Measurements from ENCODE around the gene TRA2A. TPM values are rescaled to one million over a fixed set of nuclear protein-coding genes. Genes with fewer than 3 reads are reported as not detected.

TRA2A gene
- total and polyA plus RNA-seq, 2 of the 13 experiments (the other 11 are each of a cell fraction or from before 2014, with no cell fraction given) = 39.1 to 41.6 TPM

DNA sequence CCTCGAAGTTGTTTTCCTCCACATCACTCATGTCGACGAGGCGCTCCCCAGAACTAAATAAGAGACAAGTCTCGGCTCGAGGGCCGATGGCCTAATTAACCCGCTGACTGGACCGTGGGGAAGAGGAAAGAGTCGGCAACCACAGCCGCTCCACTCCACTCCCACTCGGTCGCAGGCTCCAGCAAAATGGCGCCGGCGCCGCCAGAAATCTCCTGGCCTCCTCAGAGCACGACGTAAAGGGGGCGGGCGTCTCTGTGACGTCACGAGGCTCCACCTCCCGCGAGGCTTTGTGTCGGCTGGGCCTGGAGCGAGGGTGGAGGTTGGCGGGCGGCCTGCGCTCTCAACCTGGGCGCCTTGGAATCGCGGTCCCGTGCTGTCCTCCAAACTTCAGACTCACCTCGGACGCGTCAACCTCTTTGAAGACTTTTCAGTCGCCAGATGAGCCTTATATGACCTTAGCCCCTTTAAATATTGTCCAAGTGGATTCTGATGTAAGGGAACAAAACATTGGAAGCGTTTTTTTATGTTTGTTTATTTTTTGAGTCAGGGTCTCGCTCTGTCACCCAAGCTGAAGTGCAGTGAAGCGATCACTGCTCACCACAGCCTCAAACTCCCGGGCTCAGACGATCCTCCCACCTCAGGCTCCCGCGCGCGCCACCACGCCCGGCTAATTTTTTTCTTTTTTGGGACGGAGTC lies at the start of gene TRA2A (continued):
- TF ChIP-seq ZGPAT (CRISPR knock-in tag; IDR thresholded peaks at IDR 0.05) = peak; percentile 90
- no peak for TF ChIP-seq NR3C1 (CRISPR knock-in tag; IDR thresholded peaks at IDR 0.05)
- TF ChIP-seq, protein P1, sequence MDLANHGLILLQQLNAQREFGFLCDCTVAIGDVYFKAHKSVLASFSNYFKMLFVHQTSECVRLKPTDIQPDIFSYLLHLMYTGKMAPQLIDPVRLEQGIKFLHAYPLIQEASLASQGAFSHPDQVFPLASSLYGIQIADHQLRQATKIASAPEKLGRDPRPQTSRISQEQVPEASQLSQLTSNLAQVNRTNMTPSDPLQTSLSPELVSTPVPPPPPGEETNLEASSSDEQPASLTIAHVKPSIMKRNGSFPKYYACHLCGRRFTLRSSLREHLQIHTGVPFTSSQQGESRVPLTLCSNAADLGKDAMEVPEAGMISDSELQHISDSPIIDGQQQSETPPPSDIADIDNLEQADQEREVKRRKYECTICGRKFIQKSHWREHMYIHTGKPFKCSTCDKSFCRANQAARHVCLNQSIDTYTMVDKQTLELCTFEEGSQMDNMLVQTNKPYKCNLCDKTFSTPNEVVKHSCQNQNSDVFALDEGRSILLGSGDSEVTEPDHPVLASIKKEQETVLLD (CRISPR knock-in tag; IDR thresholded peaks at IDR 0.05; ENCODE audit: low read depth) = peak; percentile 58; the same call in 1 of the 2 replicates
- TF ChIP-seq ZNF503 (CRISPR knock-in tag; IDR thresholded peaks at IDR 0.05) = peak; percentile 23; the same call in 1 of the 2 replicates
- no peak for TF ChIP-seq JDP2 (CRISPR knock-in tag; IDR thresholded peaks at IDR 0.05; ENCODE audit: borderline replicate concordance)
- TF ChIP-seq, protein P2, sequence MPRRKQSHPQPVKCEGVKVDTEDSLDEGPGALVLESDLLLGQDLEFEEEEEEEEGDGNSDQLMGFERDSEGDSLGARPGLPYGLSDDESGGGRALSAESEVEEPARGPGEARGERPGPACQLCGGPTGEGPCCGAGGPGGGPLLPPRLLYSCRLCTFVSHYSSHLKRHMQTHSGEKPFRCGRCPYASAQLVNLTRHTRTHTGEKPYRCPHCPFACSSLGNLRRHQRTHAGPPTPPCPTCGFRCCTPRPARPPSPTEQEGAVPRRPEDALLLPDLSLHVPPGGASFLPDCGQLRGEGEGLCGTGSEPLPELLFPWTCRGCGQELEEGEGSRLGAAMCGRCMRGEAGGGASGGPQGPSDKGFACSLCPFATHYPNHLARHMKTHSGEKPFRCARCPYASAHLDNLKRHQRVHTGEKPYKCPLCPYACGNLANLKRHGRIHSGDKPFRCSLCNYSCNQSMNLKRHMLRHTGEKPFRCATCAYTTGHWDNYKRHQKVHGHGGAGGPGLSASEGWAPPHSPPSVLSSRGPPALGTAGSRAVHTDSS (CRISPR knock-in tag; conservative IDR thresholded peaks at IDR 0.05) = 0 out of 2 replicates have a peak, but pooled peaks have one; percentile 64
- 0 out of 2 replicates have a peak, but pooled peaks have one; percentile 76 for TF ChIP-seq ZNF589 (CRISPR knock-in tag; conservative IDR thresholded peaks at IDR 0.05)
- no peak for TF ChIP-seq NCOA5 (CRISPR knock-in tag; IDR thresholded peaks at IDR 0.05)
- TF ChIP-seq NCOR1 (IDR thresholded peaks at IDR 0.05; ENCODE audit: borderline replicate concordance, low read length) = no peak
- TF ChIP-seq ELF3 (CRISPR knock-in tag; IDR thresholded peaks at IDR 0.05) = peak; percentile 29; the same call in 1 of the 2 replicates
- no peak for TF ChIP-seq SATB2 (CRISPR knock-in tag; IDR thresholded peaks at IDR 0.05)
- TF ChIP-seq ARNT (IDR thresholded peaks at IDR 0.05) = no peak
- TF ChIP-seq ATM (IDR thresholded peaks at IDR 0.05; ENCODE audit: borderline replicate concordance) = no peak
- no peak for TF ChIP-seq SRSF9 (IDR thresholded peaks at IDR 0.05; ENCODE audit: borderline replicate concordance, insufficient read depth, low read depth, low read length, poor library complexity, severe bottlenecking)
- TF ChIP-seq HNRNPH1 (optimal IDR thresholded peaks at IDR 0.05; ENCODE audit: low read depth, low read length) = no peak
- TF ChIP-seq, protein P3, sequence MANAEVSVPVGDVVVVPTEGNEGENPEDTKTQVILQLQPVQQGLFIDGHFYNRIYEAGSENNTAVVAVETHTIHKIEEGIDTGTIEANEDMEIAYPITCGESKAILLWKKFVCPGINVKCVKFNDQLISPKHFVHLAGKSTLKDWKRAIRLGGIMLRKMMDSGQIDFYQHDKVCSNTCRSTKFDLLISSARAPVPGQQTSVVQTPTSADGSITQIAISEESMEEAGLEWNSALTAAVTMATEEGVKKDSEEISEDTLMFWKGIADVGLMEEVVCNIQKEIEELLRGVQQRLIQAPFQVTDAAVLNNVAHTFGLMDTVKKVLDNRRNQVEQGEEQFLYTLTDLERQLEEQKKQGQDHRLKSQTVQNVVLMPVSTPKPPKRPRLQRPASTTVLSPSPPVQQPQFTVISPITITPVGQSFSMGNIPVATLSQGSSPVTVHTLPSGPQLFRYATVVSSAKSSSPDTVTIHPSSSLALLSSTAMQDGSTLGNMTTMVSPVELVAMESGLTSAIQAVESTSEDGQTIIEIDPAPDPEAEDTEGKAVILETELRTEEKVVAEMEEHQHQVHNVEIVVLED (CRISPR knock-in tag; IDR thresholded peaks at IDR 0.05; ENCODE audit: borderline replicate concordance) = peak; percentile 83
- TF ChIP-seq THRA (CRISPR knock-in tag; IDR thresholded peaks at IDR 0.05; ENCODE audit: borderline replicate concordance) = peak; percentile 38; the same call in 1 of the 2 replicates
- TF ChIP-seq AHR (CRISPR knock-in tag; IDR thresholded peaks at IDR 0.05) = peak; percentile 92
- TF ChIP-seq U2AF2 (IDR thresholded peaks at IDR 0.05; ENCODE audit: low read depth, low read length) = no peak
- TF ChIP-seq NKX3-1 (CRISPR knock-in tag; IDR thresholded peaks at IDR 0.05) = peak; percentile 26; the same call in 1 of the 2 replicates

Measured in HepG2 (cell line).